Measurements from ENCODE around the gene GABRA5. TPM values are rescaled to one million over a fixed set of nuclear protein-coding genes. Genes with fewer than 3 reads are reported as not detected.

The GABRA5 gene
- total RNA-seq, 6 experiments from 2014 or later, result 2.0 to 4.9 (median 3.2) TPM

DNA sequence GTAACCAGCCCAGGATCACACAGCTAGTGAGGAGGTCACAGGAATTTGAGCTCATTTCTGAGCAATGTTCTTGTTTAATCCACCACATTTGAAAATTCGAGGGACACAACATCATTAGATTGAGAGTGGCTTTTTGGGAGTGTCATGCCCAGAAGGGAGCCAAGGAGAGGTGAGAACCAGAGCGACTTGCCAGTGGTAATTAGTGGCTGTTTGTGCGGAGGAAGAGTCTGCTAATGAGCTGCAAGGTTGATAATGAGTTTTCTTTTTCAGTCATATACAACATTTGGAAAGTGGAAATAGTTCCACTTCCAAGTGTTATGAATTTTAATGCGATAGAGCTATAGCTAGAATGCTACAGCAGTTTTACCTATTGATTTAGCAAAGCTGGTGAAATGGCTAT lies 19.7 kb downstream of the GABRA5 start:
- Mint-ChIP-seq H3K27ac (no peak overlapping the region; the same call in 1 of the 2 replicates), H3K27me3 (ENCODE audit: insufficient read depth) (no peaks in the 10 kb centered on the region; the same call in none of the 2 replicates), H3K9me3 (no peaks in the 10 kb centered on the region), H3K4me3 (no peak overlapping the region), H3K4me1 (ENCODE audit: low read depth) (no peaks in the 10 kb centered on the region; the same call in 1 of the 2 replicates), H3K36me3 (ENCODE audit: low read depth) (no peaks in the 10 kb centered on the region)
- TF ChIP-seq, protein P1, sequence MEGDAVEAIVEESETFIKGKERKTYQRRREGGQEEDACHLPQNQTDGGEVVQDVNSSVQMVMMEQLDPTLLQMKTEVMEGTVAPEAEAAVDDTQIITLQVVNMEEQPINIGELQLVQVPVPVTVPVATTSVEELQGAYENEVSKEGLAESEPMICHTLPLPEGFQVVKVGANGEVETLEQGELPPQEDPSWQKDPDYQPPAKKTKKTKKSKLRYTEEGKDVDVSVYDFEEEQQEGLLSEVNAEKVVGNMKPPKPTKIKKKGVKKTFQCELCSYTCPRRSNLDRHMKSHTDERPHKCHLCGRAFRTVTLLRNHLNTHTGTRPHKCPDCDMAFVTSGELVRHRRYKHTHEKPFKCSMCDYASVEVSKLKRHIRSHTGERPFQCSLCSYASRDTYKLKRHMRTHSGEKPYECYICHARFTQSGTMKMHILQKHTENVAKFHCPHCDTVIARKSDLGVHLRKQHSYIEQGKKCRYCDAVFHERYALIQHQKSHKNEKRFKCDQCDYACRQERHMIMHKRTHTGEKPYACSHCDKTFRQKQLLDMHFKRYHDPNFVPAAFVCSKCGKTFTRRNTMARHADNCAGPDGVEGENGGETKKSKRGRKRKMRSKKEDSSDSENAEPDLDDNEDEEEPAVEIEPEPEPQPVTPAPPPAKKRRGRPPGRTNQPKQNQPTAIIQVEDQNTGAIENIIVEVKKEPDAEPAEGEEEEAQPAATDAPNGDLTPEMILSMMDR (IDR thresholded peaks at IDR 0.05), result no peak
- no peak for DNase-seq

GRCh38 chr15:26887926-26888666 lies 21.2 kb downstream of the GABRA5 start:
- Mint-ChIP-seq H3K36me3 (ENCODE audit: low read depth) (no peaks in the 10 kb centered on the region), H3K27me3 (ENCODE audit: insufficient read depth) (no peaks in the 10 kb centered on the region; the same call in none of the 2 replicates), H3K4me3 (no peak overlapping the region), H3K4me1 (ENCODE audit: low read depth) (no peaks in the 10 kb centered on the region; the same call in 1 of the 2 replicates), H3K9me3 (0 out of 2 replicates have a peak, but pooled peaks cover 4% of the 10 kb centered on the region), H3K27ac (no peak overlapping the region)
- TF ChIP-seq, protein P1 (IDR thresholded peaks at IDR 0.05), result no peak
- peak; percentile 11 for DNase-seq

DNA sequence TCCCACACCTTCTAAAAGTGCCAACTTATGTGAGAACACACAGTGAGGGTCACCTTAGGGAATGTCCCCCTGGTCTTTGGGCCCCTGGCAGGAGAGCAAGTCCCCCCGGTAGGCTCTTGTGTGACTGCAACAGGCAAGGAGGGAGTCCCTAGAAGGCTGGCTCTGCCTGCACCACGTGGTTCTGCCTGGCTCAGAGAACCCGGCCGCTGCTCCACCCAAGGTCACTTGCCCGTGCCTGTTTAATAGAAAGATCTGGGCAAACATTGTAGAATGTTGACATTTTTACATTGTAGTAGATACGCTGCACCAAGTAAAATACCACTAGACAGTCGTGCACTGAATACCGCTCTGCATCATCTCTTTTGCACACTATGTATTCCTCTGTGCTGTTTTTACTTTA lies 21.9 kb downstream of the GABRA5 start:
- Mint-ChIP-seq H3K4me3 (no peak overlapping the region), H3K27me3 (ENCODE audit: insufficient read depth) (no peaks in the 10 kb centered on the region; the same call in 1 of the 2 replicates), H3K36me3 (ENCODE audit: low read depth) (no peaks in the 10 kb centered on the region), H3K4me1 (ENCODE audit: low read depth) (no peaks in the 10 kb centered on the region; the same call in 1 of the 2 replicates), H3K9me3 (0 out of 2 replicates have a peak, but pooled peaks cover 4% of the 10 kb centered on the region), H3K27ac (no peak overlapping the region)
- TF ChIP-seq, protein P1 (IDR thresholded peaks at IDR 0.05), result no peak
- DNase-seq, result no peak

DNA sequence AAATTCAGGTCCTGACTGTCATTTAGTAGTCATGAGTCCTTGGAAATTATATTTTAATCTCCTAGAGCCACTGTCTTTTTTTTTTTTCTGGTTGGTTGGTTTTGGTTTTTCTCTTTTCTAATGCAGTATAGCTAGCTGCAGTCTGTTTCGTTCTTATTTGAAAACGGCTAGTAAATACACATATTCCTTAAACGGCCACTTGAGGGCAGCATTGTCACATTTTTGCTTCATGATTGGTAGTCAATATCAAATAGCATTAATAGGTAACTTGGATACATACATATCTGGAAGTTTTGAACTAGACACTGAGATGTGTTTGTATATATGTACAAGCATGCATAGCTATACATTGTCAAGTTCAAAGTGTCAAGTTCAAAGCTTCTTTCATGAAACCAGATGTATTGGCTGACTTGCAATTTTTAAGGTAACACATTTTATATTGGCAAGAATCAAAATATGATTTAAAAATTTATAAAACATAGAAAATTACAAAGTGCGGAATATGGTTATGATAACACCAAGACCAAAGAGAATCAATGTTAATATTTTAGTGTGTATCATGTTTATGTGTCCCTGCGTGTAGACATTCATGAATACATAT lies 22.5 kb downstream of the GABRA5 start:
- Mint-ChIP-seq H3K27me3 (ENCODE audit: insufficient read depth) (no peaks in the 10 kb centered on the region; the same call in 1 of the 2 replicates), H3K36me3 (ENCODE audit: low read depth) (no peaks in the 10 kb centered on the region), H3K4me3 (no peak overlapping the region), H3K4me1 (ENCODE audit: low read depth) (no peaks in the 10 kb centered on the region; the same call in 1 of the 2 replicates), H3K27ac (no peak overlapping the region), H3K9me3 (peaks cover 6% of the 10 kb centered on the region)
- TF ChIP-seq, protein P1 (IDR thresholded peaks at IDR 0.05), result peak; percentile 93
- peak; percentile 38 for DNase-seq

DNA sequence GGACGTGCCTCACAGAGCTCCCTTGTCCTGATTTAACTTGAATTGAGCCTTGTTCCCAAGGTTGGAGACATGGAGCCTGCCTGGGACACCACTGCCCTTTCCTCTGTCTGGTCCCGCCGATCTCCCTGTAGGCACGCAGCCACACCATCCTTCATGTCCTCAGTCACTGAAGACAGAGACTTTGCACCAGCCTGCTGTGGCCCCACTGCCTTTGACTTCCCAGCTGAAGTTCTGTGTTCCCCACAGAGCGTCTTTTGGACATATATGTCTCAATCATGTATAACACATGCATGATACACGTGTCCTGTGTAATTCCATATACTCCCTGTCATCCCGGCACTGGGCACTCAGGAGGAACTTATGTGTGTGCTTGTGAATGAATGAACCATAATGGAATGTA lies 23.6 kb downstream of the GABRA5 start:
- peaks cover 14% of the 10 kb centered on the region for H3K9me3 Mint-ChIP-seq
- no peak for DNase-seq
- H3K4me1 Mint-ChIP-seq (ENCODE audit: low read depth), result no peaks in the 10 kb centered on the region; the same call in 1 of the 2 replicates
- no peaks in the 10 kb centered on the region for H3K36me3 Mint-ChIP-seq (ENCODE audit: low read depth)
- no peaks in the 10 kb centered on the region; the same call in 1 of the 2 replicates for H3K27me3 Mint-ChIP-seq (ENCODE audit: insufficient read depth)
- TF ChIP-seq, protein P1 (IDR thresholded peaks at IDR 0.05), result no peak
- no peak overlapping the region for H3K27ac Mint-ChIP-seq
- no peak overlapping the region for H3K4me3 Mint-ChIP-seq
